ENCODE data around the gene FAM136A.

DNA sequence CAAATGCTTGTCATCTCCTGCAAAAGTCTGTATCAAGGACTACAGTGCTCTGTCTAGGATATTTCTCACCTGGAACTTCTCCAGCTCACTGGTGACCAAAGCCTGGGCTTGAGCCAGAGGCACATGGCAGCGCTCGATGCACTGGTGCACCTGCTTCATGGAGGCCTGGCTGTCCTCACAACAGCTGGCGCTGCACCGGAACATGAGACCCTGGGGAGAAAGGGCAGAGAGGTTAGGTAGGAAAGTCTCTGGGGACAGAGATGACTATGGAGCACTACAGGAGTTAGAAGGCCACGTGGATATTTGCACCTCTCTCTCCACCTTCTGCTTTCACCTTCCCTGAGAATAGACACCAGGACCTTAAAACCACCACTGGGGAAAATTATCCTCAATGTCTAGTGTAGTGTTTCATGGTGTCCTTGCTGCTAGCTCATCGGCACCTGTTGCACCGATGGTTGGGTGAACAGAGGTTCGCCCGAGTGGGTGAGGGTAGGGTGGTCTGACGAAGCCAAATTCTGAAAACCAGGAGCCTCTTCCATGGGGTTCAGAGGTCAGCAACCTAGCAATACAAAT is 1.0 kb downstream of the FAM136A start:
- TF ChIP-seq CTCF (IDR thresholded peaks at IDR 0.05) (no peak), POLR2AphosphoS5 (IDR thresholded peaks at IDR 0.05; ENCODE audit: insufficient read depth in 1 of 2, low read depth in 1 of 2) (no peak), POLR2A (IDR thresholded peaks at IDR 0.05) (no peak)
